ENCODE results near the gene SYNE2.

The SYNE2 gene

DNA sequence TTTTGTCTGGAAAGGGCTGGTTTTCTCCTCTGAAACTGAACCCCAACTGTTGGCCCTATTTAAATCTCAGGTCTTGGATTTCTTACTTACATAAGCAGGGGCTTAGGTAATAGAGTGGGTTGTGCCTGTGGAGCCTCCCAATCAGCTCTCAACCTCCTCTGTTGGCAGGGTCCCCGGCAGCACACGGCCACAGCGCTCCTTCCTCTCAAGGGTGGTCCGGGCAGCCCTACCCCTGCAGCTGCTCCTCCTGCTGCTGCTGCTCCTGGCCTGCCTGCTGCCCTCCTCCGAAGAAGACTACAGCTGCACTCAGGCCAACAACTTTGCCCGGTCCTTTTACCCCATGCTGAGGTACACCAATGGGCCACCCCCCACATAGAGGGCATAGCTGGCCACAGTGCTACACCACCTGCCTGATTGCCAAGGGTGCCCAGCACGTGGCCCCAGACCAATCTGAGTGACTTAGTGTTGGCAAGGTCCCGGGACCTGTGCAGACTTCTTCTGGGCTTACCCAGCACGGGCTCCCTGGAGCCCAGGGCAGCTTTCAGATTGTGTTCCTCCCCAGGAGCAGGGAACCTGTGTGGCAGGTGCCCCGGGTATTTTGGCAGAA lies 372.4 kb downstream of the SYNE2 start:
- H3K9me3 ChIP-seq (ENCODE audit: insufficient read depth, low read length): no peaks in the 10 kb centered on the region
- no peak overlapping the region for H3K27ac ChIP-seq (ENCODE audit: low read depth, low read length)
- no peak overlapping the region for H3K9ac ChIP-seq (ENCODE audit: low read length)
- H3F3A ChIP-seq (ENCODE audit: insufficient read depth): peaks cover 24% of the 10 kb centered on the region
- TF ChIP-seq, protein P1, sequence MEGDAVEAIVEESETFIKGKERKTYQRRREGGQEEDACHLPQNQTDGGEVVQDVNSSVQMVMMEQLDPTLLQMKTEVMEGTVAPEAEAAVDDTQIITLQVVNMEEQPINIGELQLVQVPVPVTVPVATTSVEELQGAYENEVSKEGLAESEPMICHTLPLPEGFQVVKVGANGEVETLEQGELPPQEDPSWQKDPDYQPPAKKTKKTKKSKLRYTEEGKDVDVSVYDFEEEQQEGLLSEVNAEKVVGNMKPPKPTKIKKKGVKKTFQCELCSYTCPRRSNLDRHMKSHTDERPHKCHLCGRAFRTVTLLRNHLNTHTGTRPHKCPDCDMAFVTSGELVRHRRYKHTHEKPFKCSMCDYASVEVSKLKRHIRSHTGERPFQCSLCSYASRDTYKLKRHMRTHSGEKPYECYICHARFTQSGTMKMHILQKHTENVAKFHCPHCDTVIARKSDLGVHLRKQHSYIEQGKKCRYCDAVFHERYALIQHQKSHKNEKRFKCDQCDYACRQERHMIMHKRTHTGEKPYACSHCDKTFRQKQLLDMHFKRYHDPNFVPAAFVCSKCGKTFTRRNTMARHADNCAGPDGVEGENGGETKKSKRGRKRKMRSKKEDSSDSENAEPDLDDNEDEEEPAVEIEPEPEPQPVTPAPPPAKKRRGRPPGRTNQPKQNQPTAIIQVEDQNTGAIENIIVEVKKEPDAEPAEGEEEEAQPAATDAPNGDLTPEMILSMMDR (IDR thresholded peaks at IDR 0.05; ENCODE audit: insufficient read depth, low read length, poor library complexity, severe bottlenecking): no peak
- no peak for TF ChIP-seq EZH2phosphoT487 (conservative IDR thresholded peaks at IDR 0.05; ENCODE audit: low read length)
- peaks cover 9% of the 10 kb centered on the region; the same call in 1 of the 2 replicates for H3K79me2 ChIP-seq (ENCODE audit: insufficient read depth, low read length)
- H3K4me3 ChIP-seq (ENCODE audit: insufficient read depth, low read length, poor library complexity, severe bottlenecking): no peak overlapping the region
- H3K4me2 ChIP-seq (ENCODE audit: low read depth, low read length, poor library complexity, severe bottlenecking): no peak overlapping the region
- H3K36me3 ChIP-seq (ENCODE audit: low read length): peaks cover 47% of the 10 kb centered on the region
- no peak overlapping the region for H2AFZ ChIP-seq (ENCODE audit: low read depth, low read length, severe bottlenecking)
- H4K20me1 ChIP-seq (ENCODE audit: low read depth, low read length): no peaks in the 10 kb centered on the region
- no peaks in the 10 kb centered on the region for H3K27me3 ChIP-seq (ENCODE audit: low read length)
- H3K9me2 ChIP-seq (replicated peaks; ENCODE audit: insufficient read depth, low read length): no peaks in the 10 kb centered on the region

DNA sequence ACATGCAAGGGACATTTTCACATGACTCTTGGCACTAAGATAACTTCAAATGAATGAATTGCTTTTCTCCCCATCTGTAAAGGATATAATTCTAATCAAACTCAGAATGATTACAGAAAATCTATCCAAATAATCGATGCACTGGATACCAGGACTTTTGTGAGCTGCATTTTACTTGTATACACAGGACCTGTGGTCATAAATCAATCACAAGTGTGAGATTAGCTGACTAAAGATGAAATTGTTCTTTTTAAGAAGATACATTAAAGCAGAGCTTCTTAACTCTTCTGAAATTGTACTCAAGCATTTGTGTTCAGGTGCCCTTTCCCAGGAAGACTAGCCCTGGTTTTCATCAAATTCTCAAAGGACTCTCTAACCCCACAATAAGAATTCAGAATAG lies 375.1 kb downstream of the SYNE2 start:
- peaks cover 27% of the 10 kb centered on the region for H3K79me2 ChIP-seq (ENCODE audit: insufficient read depth, low read length)
- TF ChIP-seq, protein P1 (IDR thresholded peaks at IDR 0.05; ENCODE audit: insufficient read depth, low read length, poor library complexity, severe bottlenecking): no peak
- TF ChIP-seq EZH2phosphoT487 (conservative IDR thresholded peaks at IDR 0.05; ENCODE audit: low read length): no peak
- no peak overlapping the region for H3K4me3 ChIP-seq (ENCODE audit: insufficient read depth, low read length, poor library complexity, severe bottlenecking)
- no peak overlapping the region for H3K4me2 ChIP-seq (ENCODE audit: low read depth, low read length, poor library complexity, severe bottlenecking)
- peaks cover 40% of the 10 kb centered on the region for H3K36me3 ChIP-seq (ENCODE audit: low read length)
- H3K9me2 ChIP-seq (replicated peaks; ENCODE audit: insufficient read depth, low read length): no peaks in the 10 kb centered on the region
- no peak overlapping the region for H3K9ac ChIP-seq (ENCODE audit: low read length)
- H3K27me3 ChIP-seq (ENCODE audit: low read length): no peaks in the 10 kb centered on the region
- H3K27ac ChIP-seq (ENCODE audit: low read depth, low read length): no peak overlapping the region
- H3F3A ChIP-seq (ENCODE audit: insufficient read depth): peaks cover 45% of the 10 kb centered on the region
- H4K20me1 ChIP-seq (ENCODE audit: low read depth, low read length): no peaks in the 10 kb centered on the region
- H3K9me3 ChIP-seq (ENCODE audit: insufficient read depth, low read length): no peaks in the 10 kb centered on the region
- no peak overlapping the region for H2AFZ ChIP-seq (ENCODE audit: low read depth, low read length, severe bottlenecking)

DNA sequence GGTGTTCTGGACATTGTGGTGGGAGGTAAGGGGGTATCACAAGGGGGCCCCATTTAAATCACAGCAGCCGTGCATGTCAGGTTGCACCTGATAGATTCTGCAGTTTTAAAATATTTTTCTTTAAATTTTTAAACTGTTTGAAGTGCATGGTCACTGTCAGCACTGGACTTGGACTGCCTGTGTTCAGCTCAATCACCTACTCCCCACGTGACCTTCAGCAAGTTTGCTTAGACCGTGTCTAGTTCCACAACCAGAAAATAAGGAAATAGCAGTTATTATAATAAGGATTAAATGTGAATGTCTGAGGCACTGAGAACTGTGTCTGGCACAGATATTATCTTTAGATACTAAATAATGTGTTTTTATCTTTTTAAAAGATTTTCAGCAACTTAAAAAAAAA lies 376.7 kb downstream of the SYNE2 start:
- Histone ChIP-seq H3K4me3 (ENCODE audit: insufficient read depth, low read length, poor library complexity, severe bottlenecking) (no peak overlapping the region), H3K9me2 (replicated peaks; ENCODE audit: insufficient read depth, low read length) (no peaks in the 10 kb centered on the region), H3K4me2 (ENCODE audit: low read depth, low read length, poor library complexity, severe bottlenecking) (no peak overlapping the region), H3K36me3 (ENCODE audit: low read length) (peaks cover 34% of the 10 kb centered on the region), H3K9me3 (ENCODE audit: insufficient read depth, low read length) (no peaks in the 10 kb centered on the region), H4K20me1 (ENCODE audit: low read depth, low read length) (no peaks in the 10 kb centered on the region), H3K9ac (ENCODE audit: low read length) (no peak overlapping the region), H2AFZ (ENCODE audit: low read depth, low read length, severe bottlenecking) (no peak overlapping the region), H3F3A (ENCODE audit: insufficient read depth) (peaks cover 53% of the 10 kb centered on the region), H3K79me2 (ENCODE audit: insufficient read depth, low read length) (peaks cover 42% of the 10 kb centered on the region), H3K27ac (ENCODE audit: low read depth, low read length) (no peak overlapping the region), H3K27me3 (ENCODE audit: low read length) (no peaks in the 10 kb centered on the region)
- TF ChIP-seq, protein P1 (IDR thresholded peaks at IDR 0.05; ENCODE audit: insufficient read depth, low read length, poor library complexity, severe bottlenecking): no peak
- no peak for TF ChIP-seq EZH2phosphoT487 (conservative IDR thresholded peaks at IDR 0.05; ENCODE audit: low read length)

Data from SU-DHL-6 (cell line).